PC-9 (cell line): ENCODE measurements around the gene PYM1. TPM values are rescaled to one million over a fixed set of nuclear protein-coding genes. Genes with fewer than 3 reads are reported as not detected.
A peak's percentile ranks its signal among the peaks of the same experiment; 100 is the strongest.

Source experiments
- BruUV-seq: library from RNA; stranded (reverse); fragments of 400-500 nt; replicated peaks from 2 replicates; lab custom pipeline; 2021; lab: Mats Ljungman, UMichigan
- CTCF ChIA-PET: fragments of 300-600 bp; sonication (Branson Sonifier 250); formaldehyde crosslinking; loops from one replicate; lab custom pipeline; 2022; ENCODE audit warnings: antibody characterized with exemption; lab: Charles Lee
- POLR2A ChIA-PET: fragments of 300-600 bp; sonication (Branson Sonifier 250); formaldehyde crosslinking; loops from one replicate; lab custom pipeline; 2022; ENCODE audit warnings: antibody characterized with exemption; ENCODE audit not compliant: unreplicated experiment; lab: Charles Lee
- DNase-seq, 2 experiments: peaks; one replicate each; pipeline versions ENCODE4 v3.0.0 to v3.0.0-alpha.2; 2015 to 2022; ENCODE audit warnings: mixed read lengths in 1 of 2
- H2AFZ ChIP-seq: fragments of 200-600 bp; sonication (generic); 2 replicates; pipeline ENCODE4 v1.8.1; 2017; ENCODE audit warnings: antibody characterized with exemption
- H3F3A ChIP-seq: fragments of 200-600 bp; sonication (generic); 2 replicates; pipeline ENCODE4 v1.8.1; 2017; ENCODE audit warnings: antibody characterized with exemption, mild to moderate bottlenecking, low read depth; ENCODE audit not compliant: insufficient read depth
- H3K27ac ChIP-seq: fragments of 200-600 bp; sonication (generic); 2 replicates; pipeline ENCODE4 v1.6.1; 2016; ENCODE audit warnings: mixed run types
- H3K27me3 ChIP-seq: fragments of 200-600 bp; sonication (generic); 2 replicates; pipeline ENCODE4 v1.6.1; 2016; ENCODE audit warnings: low read depth, mixed run types; ENCODE audit not compliant: insufficient read depth
- H3K36me3 ChIP-seq: fragments of 200-600 bp; sonication (generic); 2 replicates; pipeline ENCODE4 v1.6.1; 2016; ENCODE audit warnings: low read depth, mixed run types
- H3K4me1 ChIP-seq: fragments of 200-600 bp; sonication (generic); replicated peaks from 2 replicates; pipeline ENCODE4 v1.6.1; 2016; ENCODE audit warnings: mixed run types; ENCODE audit not compliant: insufficient read depth
- H3K4me2 ChIP-seq: fragments of 200-600 bp; sonication (generic); 2 replicates; pipeline ENCODE4 v1.6.1; 2017; ENCODE audit warnings: mixed run types
- H3K4me3 ChIP-seq: fragments of 200-600 bp; sonication (generic); 2 replicates; pipeline ENCODE4 v1.6.1; 2016; ENCODE audit warnings: mixed run types
- H3K79me2 ChIP-seq: fragments of 200-600 bp; sonication (generic); 2 replicates; pipeline ENCODE4 v1.6.1; 2017; ENCODE audit warnings: low read depth, mixed run types
- H3K9me2 ChIP-seq: fragments of 200-600 bp; sonication (generic); 2 replicates; pipeline ENCODE4 v1.8.1; 2017; ENCODE audit warnings: mild to moderate bottlenecking; ENCODE audit not compliant: insufficient read depth
- H3K9me3 ChIP-seq: fragments of 200-600 bp; sonication (generic); 2 replicates; pipeline ENCODE4 v1.8.1; 2016; ENCODE audit warnings: low read depth; ENCODE audit not compliant: insufficient read depth
- H4K20me1 ChIP-seq: fragments of 200-600 bp; sonication (generic); 2 replicates; pipeline ENCODE4 v1.8.1; 2017; ENCODE audit not compliant: insufficient read depth
- CTCF ChIP-seq: fragments of 200-600 bp; sonication (generic); conservative IDR thresholded peaks from 2 replicates; pipeline ENCODE4 v1.6.1; 2017; ENCODE audit warnings: mixed run types, antibody characterized with exemption, mild to moderate bottlenecking, moderate library complexity
- EZH2 ChIP-seq: fragments of 200-600 bp; sonication (generic); IDR thresholded peaks from 2 replicates; pipeline ENCODE4 v1.8.0; 2017; ENCODE audit warnings: antibody characterized with exemption, low read depth
- intact Hi-C: fragments of 100-400 bp; cut with micrococcal nuclease; formaldehyde crosslinking; loops from one replicate; pipeline ENCODE4 v1.10.0; 2022; ENCODE audit not compliant: unreplicated experiment
- total RNA-seq: library from RNA; stranded (reverse); gene quantifications from 2 replicates; pipeline ENCODE4 v1.2.3, GENCODE V29; 2021

The PYM1 gene
- total RNA-seq, 1 experiment from 2014 or later, result 54.0 TPM

GRCh38 chr12:55937981-55938380 is 10.3 kb upstream of the PYM1 start:
- H3K9me3 ChIP-seq, result no peaks in the 10 kb centered on the region
- H3K9me2 ChIP-seq, result no peaks in the 10 kb centered on the region
- 0 out of 2 replicates have a peak overlapping the region, but pooled peaks have one; percentile 35 for H3K27ac ChIP-seq
- H3K4me2 ChIP-seq, result peak overlapping the region; percentile 38
- intact Hi-C loops, result no loop called here
- TF ChIP-seq EZH2 (no peak), CTCF (no peak)
- no peaks in the 10 kb centered on the region for H3K36me3 ChIP-seq
- CTCF ChIA-PET, result no interaction called here
- H3K79me2 ChIP-seq, result peaks cover 13% of the 10 kb centered on the region
- H3K4me1 ChIP-seq, result peaks cover 44% of the 10 kb centered on the region
- peaks cover 6% of the 10 kb centered on the region; the same call in 1 of the 2 replicates for H4K20me1 ChIP-seq
- H3K27me3 ChIP-seq, result no peaks in the 10 kb centered on the region
- no peak for DNase-seq
- H3K4me3 ChIP-seq, result no peak overlapping the region
- no peak overlapping the region for H2AFZ ChIP-seq
- POLR2A ChIA-PET, result no interaction called here
- H3F3A ChIP-seq, result peaks cover 41% of the 10 kb centered on the region; the same call in 1 of the 2 replicates
- no TSS peak for BruUV-seq

GRCh38 chr12:55935738-55936151 is 8.1 kb upstream of the PYM1 start:
- Histone ChIP-seq H3K36me3 (no peaks in the 10 kb centered on the region), H3K79me2 (peaks cover 19% of the 10 kb centered on the region), H3K4me3 (no peak overlapping the region), H3F3A (peaks cover 55% of the 10 kb centered on the region; the same call in 1 of the 2 replicates), H3K4me1 (peaks cover 58% of the 10 kb centered on the region), H4K20me1 (peaks cover 6% of the 10 kb centered on the region; the same call in 1 of the 2 replicates), H3K9me3 (no peaks in the 10 kb centered on the region), H3K27me3 (no peaks in the 10 kb centered on the region), H3K27ac (no peak overlapping the region), H3K9me2 (no peaks in the 10 kb centered on the region), H3K4me2 (no peak overlapping the region), H2AFZ (no peak overlapping the region)
- TF ChIP-seq CTCF, result no peak
- TF ChIP-seq EZH2, result no peak
- POLR2A ChIA-PET, result no interaction called here
- no TSS peak for BruUV-seq
- DNase-seq, result no peak
- intact Hi-C loops, result no loop called here
- CTCF ChIA-PET, result no interaction called here

- Histone ChIP-seq H3K9me2 (no peaks in the 10 kb centered on the region), H3K27ac (no peak overlapping the region), H3K36me3 (no peaks in the 10 kb centered on the region), H3F3A (peaks cover 61% of the 10 kb centered on the region; the same call in 1 of the 2 replicates), H3K9me3 (no peaks in the 10 kb centered on the region), H3K27me3 (no peaks in the 10 kb centered on the region), H3K4me3 (no peak overlapping the region), H3K4me2 (no peak overlapping the region), H2AFZ (no peak overlapping the region), H4K20me1 (peaks cover 6% of the 10 kb centered on the region; the same call in 1 of the 2 replicates), H3K79me2 (peaks cover 19% of the 10 kb centered on the region), H3K4me1 (peaks cover 60% of the 10 kb centered on the region)
- BruUV-seq, result no TSS peak
- DNase-seq, result no peak
- POLR2A ChIA-PET, result no interaction called here
- CTCF ChIA-PET, result no interaction called here
- TF ChIP-seq CTCF (no peak), EZH2 (no peak)
- intact Hi-C loops, result no loop called here
Observed at GRCh38 chr12:55934773-55935172, 7.1 kb upstream of the PYM1 start.
